AG20443 (cell line): ENCODE measurements around the gene RNU1-1.
"Not testable (repeated sequence)": the region's sequence is repeated elsewhere in the genome, so short reads cannot be mapped to it uniquely, and the experiment has no call there.

ENCODE experiments used
- DNase-seq: peaks from one replicate; pipeline ENCODE4 v3.0.0; 2012; ENCODE audit warnings: low spot score, mixed read lengths

RNU1-1 gene

DNA sequence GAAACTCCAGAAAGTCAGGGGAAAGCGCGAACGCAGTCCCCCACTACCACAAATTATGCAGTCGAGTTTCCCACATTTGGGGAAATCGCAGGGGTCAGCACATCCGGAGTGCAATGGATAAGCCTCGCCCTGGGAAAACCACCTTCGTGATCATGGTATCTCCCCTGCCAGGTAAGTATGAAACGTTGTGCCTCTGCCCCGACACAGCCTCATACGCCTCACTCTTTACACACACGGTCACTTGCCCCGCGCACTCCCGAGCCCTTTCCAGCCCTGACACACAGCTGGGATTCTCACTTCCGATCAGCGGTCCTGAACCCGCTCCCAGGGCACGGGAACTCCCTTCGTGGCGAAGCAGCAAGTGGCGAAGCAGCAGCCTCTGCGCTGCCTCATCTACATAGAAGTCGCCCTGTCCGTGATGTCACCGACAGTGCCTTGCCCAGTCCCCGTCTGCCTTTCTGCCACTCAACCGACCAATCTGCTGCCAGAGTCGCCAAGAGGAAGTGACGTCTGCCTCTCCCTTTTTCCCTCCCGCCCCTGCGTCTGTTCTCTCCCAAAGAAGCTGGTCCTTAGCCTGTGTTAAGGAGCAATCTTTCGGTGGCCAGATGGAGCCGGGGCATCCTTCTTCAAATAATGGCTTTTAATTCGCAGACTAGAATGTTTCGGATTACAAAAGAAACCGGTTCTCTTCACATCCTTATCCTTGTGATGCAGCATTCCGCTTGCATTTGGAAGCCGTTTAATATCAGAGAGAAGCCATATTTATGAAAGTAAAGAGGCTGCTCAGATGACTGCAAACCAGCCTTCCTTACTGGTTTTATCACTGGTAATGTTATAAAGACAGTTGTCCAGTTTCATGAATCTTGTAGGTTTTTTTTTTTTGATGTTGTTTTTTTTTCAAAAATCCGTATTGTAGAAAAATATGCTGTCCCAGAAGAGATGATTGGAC, at the start of gene RNU1-1:
Gene RNU1-1 (minus strand): TSS at position 179 of the 949 bp plus-strand sequence.
- DNase-seq = not testable (repeated sequence)

DNA sequence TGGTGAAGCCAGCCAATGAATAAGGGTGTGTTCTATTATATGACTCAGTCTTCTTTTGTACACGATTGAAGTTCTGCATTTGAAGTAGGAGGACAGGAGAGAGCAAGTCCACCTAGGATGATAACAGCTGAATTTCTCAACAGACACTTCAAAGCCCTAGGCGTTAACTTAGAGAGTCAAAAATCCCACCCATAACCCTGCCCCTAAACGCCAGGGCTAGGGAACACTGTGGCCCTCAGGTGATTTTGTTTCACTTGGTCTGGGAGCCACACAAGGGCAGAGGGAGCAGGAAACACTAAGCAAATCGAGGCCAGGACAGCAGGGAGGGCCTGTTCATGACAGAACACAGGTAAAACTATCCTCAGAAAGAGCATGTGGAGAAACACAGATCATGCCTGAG, 47.0 kb upstream of the RNU1-1 start:
- not testable (repeated sequence) for DNase-seq

DNA sequence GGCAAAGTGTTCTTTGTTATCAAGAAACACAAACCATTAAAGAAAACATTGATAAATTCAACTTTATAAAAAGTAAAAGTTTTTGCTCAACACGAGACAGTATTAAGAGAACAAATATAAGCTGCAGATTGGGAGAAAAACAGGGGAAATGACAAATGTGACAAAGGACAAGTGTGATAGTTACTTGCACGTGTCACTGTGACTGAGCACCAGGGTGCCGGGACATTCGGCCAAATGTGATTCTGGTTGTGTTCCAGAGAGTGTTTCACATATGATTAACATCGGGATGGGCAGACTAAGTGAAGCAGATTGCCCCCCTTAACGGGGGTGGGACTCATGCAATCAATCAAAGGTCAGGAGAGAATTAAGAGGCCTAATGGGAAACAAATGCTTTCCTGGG, 46.4 kb upstream of the RNU1-1 start:
- not testable (repeated sequence) for DNase-seq

DNA sequence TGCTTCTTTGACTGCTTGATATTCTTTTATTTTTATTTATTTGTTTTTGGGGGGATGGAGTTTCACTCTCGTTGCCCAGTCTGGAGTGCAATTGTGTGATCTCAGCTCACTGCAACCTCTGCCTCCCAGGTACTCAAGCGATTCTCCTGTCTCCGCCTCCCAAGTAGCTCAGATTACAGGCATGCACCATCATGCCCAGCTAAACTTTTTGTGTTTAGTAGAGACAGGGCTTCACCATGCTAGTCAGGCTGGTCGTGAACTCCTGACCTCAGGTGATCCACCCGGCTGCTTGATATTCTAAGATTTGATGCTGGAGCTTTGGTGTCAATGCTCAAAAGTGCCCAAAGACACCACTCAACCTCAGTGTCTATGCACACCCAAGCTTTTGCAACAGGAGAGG, 45.6 kb upstream of the RNU1-1 start:
- not testable (repeated sequence) for DNase-seq

DNA sequence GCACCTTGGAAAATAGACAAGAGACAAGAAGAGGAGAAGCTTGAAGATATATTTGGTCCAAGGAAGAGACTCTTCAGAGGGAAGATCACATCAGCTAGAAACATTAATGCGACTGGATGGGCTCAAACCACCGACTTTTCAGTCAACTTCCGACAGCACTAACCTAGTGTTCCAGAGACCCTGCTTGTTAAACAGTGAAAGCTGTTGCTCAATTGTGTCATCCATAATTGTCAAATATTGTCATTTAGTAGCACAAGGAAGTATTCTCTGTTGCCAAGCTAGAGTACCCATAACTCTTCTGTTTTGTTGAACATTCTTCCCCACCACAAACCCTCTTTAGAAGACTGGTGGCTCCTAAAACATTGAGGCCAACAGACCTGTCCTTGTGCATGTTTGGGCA, 42.9 kb upstream of the RNU1-1 start:
- DNase-seq = not testable (repeated sequence)

DNA sequence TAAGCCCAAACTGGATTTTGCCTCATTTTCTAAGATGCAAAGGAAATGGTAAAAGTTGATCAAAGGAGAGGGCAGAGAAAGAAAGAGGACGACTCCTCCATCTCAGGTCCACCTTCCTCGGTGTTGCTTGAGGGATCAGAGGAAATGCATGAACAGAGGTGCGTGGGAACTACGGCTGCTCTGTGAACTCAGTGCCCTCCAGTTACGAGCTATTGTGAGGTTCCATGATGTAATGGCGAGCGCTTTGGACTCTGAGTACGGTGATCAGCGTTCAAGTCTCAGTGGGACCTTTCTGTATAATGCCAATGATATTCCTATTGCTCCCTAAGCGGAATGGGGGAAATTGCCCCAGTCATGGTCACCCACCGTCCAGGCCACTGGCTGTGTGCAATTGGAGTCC, 39.2 kb upstream of the RNU1-1 start:
- DNase-seq = not testable (repeated sequence)

DNA sequence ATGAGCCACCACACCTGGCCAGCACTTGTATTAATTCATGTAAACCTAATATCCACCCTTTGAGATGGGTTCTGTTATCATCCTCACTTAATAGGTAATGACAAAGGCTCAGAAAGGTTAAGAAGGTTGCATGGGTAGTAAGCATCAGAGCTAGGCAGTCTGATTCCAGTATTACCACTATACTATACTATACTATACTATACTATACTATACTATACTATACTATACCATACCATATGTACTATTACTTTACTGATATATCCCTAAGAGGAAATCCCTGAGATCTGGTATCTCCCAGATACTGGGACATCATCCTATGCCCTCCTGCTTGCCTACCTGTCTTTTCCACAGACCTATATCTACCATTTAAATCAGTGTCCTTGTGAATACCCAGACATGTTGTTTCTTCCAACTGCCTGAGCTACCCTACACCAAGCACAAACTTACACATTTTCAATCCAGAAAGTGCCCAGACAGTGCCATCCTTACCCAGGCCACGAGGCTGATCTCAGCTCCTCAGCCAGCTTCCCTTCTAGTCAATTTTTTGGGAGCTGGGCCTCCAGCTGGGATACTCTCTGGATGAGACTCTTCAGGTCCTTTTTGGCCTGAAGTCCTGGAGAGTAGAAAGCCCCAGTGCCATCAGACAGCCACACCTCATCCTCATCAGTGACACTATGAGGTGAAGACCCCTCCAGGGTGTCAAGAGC, 36.3 kb upstream of the RNU1-1 start:
- DNase-seq = not testable (repeated sequence)

DNA sequence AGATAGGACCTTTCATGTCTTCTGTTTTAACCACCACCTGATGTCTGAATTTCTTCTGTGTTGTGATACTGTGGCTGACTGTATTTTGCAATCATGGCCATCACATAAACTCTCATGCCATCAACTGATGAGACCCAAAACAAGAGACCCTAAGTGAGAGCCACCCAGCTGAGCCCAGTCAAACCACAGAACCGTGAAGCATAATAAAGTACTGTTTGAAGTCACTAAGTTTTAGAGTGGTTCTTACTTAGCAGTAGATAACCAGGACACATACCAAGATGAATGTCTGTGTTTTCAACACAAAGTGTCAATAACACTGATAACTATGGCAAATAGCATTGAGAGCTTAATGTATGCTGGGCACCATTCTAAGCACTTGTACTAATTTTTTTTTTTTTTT, 35.5 kb upstream of the RNU1-1 start:
- not testable (repeated sequence) for DNase-seq

DNA sequence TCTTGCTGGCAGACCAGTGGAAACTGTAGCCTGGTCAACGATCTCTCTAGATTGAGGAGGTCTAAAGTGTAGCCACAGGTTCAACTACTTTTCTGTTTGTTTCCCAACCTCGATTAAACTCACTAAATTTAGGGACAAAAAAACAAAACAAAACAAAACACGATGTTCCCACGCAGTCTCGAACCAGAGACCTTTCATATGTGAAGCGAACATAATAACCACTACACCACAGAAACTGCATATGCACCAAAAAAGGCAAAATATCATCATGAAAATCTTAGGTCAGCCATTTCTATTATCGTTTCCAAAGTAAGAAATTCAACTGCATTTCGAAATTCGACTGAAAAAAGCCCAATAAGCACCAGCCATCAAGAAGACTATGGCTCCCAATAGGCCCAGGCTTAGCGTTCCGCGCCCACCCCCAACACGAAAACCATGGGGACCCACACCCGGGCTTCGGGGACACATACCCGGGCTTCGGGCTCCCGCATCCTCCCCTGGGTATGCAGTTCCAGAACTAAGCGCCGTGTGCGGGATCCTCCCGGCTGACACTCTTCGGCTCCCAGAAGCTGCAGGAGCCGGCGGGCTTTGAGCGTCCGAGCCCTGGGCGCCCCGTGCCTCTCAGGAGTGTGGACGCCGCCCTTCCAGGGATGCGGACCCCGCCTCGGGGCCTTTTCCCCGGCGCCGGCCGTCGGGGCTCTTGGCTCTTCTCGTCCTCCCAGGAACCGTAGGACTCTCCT, 33.6 kb upstream of the RNU1-1 start:
- not testable (repeated sequence) for DNase-seq

DNA sequence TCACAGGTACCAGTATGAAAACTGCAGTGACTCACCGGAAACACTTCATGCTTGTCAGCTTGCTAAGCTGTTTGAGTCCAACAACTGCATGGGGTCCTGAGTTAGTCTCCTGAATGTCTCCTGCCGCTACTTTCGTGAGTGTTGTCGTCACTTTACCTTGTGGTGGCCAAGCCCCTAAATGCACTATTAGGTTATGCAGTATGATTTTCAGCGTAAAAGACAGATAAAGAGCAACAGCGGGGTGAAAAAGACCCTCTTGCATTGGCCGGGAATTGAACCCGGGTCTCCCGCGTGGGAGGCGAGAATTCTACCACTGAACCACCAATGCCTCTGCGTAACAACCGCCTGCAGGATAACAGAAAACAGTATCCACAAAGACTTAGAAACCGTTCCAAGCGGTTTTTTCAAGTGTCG, 31.6 kb upstream of the RNU1-1 start:
- peak; percentile 31 for DNase-seq

DNA sequence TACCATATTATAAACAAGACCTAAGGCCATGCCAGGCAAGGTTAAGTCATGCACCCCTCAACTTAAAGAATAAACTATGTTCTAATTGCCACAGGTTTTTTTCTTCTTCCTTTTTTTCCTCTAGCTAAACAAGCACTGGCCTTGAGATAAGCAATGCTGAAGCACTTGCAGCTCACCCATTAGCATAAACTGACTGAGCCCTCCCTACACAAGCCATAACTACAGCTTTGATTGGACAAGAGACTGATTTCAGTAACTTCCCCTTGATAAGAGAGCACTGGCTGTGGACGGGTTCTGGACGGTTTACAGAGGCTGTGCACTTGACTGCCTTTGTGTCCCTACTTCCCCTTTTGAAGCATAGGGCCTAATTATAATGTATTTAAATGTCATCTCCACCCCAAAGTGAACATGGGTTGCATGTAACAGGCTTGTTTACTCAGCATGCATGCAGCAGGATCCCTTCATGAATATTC, 26.4 kb upstream of the RNU1-1 start:
- DNase-seq = not testable (repeated sequence)

DNA sequence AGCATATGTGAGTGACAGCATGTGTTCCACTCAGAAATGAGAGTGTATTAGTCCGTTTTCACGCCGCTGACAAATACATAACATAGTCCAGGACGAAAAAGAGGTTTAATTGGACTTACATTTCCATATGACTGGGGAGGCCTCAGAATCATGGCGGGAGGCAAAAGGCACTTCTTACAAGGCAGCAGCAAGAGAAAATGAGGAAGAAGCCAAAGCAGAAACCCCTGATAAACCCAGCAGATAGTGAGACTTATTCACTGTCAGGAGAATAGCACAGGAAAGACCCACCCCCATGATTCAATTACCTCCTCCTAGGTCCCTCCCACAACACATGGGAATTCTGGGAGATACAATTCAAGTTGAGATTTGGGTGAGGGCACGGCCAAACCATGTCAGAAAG, 23.4 kb upstream of the RNU1-1 start:
- not testable (repeated sequence) for DNase-seq

DNA sequence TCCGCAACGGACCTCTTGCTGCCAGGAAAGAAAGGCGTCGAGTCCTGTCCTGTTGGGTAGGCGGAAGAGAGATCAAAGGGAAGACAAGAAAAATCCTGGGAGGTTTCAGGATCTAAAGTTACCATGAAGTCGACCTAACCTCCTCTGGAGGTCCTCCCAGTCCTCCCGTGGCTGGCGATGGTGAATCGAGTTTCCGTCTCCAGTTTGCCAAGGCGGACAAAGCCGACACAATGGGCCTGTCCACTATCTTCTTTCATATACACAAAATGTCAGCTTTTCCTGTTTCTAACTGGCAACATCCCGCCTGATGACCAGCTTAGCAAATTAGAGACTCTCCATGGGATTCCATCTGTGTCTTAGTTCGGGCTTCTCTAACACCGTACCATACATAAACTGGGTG, 22.7 kb upstream of the RNU1-1 start:
- not testable (repeated sequence) for DNase-seq

DNA sequence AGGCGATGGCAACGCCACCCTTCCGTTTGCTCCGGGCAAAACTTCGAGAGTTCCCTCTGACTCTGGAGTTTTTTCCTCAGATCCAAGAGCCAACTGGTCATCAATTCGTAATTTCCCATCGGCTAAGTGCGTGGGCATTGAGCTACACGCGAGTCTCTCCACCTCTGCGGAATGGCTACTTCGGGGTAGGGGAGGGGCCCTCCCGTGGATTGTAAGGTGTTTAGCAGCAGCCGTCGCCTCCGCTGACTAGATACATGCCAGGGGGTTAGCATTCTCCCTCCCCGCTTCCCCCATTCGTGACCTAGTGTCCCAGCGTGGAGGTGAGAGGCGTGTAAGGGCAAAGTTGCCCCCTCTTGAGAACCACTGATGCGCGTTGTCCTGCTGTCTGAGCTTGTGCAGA, 21.8 kb upstream of the RNU1-1 start:
- DNase-seq = not testable (repeated sequence)

DNA sequence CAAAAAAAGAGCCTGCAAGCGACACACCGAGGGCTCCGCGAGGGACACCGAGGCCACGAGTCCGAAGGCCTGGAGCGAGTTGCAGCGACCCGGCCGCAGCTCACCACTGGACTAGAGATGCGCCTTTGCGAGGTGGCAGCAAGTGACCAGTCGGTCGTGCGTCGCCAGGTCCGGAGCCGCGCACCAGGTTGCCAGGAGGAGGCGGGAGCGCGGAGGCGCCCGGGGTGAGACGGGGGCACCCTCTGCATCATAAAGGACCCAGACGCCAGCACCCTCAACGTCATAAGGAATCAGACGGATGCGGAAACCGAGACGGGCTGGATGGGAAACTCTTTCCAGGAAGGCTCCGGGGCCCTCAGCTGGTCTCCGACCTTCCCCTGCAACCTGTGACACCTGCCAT, 21.4 kb upstream of the RNU1-1 start:
- not testable (repeated sequence) for DNase-seq

DNA sequence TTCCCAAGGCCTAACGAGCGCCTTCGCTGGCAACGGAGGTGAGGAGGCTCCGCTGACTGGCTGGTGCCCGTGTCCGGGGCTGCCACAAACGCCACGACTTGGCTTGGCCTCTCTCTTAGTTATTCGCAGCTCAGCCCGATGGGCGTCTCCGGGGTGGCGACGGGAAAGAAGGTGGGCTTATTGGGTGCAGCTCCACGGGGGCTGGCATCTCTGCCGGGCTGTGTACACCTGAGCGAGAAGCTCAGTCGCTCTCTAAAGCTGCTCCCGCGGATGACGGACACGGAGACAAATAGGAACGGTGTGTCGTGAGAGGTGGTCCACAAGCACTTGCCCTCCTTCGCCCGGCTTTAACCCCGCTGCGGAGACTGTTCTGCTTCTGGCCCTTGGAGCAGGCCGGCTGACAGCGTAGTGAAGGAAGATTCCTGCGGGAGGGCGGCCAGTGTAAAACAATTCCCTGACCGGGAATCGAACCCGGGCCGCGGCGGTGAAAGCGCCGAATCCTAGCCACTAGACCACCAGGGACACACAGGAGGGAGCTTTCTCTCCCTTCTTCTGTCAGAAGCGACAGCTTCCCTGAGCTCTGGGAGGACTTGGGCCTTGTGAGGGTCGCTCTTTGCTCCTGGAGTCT, 20.9 kb upstream of the RNU1-1 start:
- not testable (repeated sequence) for DNase-seq

DNA sequence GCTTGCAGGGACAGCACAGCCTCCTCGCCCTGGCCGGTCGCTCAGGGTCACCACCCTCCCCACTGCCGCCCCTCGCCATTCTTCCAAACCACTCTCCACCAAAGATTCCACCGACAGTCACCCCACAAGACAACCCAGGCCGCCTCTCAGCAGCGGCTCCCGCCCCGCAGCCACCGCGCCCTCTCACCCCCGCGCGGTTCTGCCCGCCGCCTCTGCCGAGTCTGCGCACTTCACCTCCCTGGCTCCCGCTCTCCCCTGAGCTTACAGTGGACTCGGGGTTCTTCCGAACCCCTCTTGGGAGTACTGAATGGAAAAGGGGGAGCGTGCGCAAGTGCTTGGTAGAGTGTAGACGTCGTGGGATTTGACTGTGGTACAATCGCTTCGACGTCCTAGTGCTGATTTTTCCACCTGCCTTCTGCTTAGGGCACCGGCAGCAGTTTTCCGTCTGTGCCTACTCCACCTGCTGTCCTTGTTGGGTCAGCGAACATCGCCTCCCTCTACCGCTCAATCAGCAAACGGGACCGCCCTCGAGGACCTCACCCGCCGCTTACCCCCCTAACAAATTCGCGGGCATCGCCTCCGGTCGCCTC, 20.2 kb upstream of the RNU1-1 start:
- not testable (repeated sequence) for DNase-seq

DNA sequence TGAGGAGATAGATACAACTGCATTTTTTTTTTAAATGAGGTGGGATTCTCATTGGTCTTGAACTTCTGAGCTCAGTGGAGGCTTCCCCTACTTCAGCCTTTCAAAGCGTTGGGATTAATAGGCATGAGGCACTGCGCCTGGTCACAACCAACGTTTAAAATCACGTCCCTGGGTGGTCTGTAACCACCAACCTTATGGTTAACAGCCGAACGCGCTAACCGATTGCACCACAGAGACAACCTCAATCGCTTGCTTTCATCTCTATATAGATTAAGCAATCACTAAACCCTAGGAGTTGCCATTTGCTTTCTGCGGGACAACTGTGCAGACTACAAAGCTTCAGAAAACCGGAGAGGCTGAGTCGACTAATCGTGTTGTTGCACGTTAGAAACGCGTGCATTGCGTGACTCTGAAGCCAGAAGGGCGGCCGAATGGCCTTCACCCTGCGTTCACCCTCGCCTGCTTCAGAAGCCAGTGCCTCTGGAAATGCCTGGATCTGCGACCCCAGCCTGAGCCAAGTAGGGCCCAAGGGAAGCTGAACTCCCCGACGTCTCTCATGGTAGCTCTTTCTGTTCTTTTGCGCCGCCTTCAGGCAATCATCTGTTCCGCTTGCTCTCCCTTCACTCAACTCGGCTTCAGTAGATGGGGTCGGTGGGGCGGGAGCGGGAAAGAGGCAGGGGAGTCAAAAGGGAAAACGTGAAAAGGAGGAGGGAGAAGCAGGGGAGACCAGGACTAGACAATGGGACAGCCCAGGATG, 18.3 kb upstream of the RNU1-1 start:
- not testable (repeated sequence) for DNase-seq

DNA sequence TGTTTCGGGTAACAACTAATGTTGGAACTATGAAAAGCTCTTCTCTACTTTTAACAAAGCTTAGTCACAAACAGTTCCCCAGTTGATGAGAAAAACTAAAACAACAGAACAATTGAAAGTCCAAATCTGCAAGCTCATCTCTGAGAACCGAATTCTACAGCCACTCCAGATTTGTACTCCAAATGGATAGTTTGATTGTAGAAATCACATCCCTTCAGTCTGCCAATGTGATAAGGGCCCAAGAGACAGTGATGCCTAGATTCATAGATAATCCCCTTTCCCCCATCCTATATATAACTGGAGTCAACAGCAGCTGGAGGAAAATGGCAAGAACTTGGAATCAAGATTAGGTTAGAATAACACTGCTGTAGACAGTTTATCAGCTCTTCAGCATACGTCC, 14.3 kb upstream of the RNU1-1 start:
- DNase-seq = not testable (repeated sequence)

DNA sequence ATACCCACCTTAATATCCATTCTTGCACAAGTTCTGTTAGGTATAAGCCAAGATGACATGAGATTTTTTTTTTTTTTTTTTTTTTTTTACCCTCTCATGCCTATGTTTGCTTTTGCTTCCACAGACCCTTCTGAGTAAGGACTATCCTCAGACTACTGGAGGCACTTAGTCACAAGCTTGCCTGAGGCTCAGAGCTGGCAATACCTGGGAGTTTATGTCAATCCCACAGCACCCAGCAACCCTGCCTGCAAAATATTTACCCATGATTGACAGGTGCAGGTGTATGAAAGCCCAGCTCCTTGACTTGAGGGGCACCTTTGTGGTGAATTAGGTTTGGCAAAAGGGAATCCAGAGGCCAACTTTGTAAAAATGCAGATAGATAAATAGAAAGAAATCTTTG, 11.7 kb upstream of the RNU1-1 start:
- not testable (repeated sequence) for DNase-seq
